SK-N-SH treated with all-trans-retinoic acid at 6 μM for 48 hours (cell line): ENCODE results near the gene PIK3CD.

Experiments
- BACH2 ChIP-seq: fragments of 250-450 bp; sonication (Bioruptor Pico); IDR thresholded peaks from 2 replicates; pipeline ENCODE4 v1.9.0; 2021; ENCODE audit warnings: mild to moderate bottlenecking, borderline replicate concordance
- GLIS3 ChIP-seq: fragments of 250-450 bp; sonication (Bioruptor Pico); IDR thresholded peaks from 2 replicates; pipeline ENCODE4 v1.5.0; 2020; ENCODE audit warnings: mild to moderate bottlenecking, moderate library complexity
- OSR1 ChIP-seq: fragments of 250-450 bp; sonication (Bioruptor Pico); IDR thresholded peaks from 2 replicates; pipeline ENCODE4 v1.8.0; 2022; ENCODE audit warnings: moderate library complexity, mild to moderate bottlenecking, inconsistent platforms
- ZFP3 ChIP-seq: fragments of 250-450 bp; sonication (Bioruptor Pico); IDR thresholded peaks from 2 replicates; pipeline ENCODE4 v1.5.0; 2020; ENCODE audit warnings: mild to moderate bottlenecking, moderate library complexity
- ZNF565 ChIP-seq: fragments of 450-650 bp; formaldehyde crosslinking; conservative IDR thresholded peaks from 2 replicates; pipeline ENCODE4 v1.5.0; 2020; ENCODE audit warnings: low read depth, mild to moderate bottlenecking, moderate library complexity
- TF ChIP-seq, protein P1 (sequence below): fragments of 250-450 bp; sonication (Bioruptor Pico); IDR thresholded peaks from 2 replicates; pipeline ENCODE4 v1.8.0; 2020; ENCODE audit warnings: mild to moderate bottlenecking, moderate library complexity, borderline replicate concordance

DNA sequence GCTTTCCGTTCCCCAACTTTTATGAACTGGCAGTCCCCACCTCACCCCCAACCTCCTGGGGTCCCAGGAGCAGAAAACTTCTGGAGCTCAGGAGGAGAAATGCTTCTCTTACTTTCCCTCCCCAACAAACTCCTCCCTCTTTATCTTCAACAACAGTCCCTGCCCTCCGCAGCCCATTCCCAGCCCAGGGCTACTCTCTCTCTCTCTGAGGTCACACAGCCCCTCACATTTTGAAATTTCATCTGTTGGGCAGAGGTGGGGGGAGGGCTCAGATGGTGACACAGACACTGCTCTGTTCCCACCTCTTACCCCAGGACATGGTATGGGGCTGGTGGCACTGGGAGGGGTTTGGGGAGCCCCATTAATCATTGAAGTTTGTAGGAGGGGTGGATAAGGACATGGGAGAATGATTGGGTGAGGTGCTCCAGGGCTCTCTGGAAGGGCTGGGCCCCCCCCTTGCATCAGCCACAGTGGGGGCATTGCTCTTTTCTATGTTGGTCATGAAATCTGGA, 6.0 kb downstream of the PIK3CD start:
- TF ChIP-seq OSR1 (CRISPR knock-in tag) = no peak
- TF ChIP-seq ZFP3 (CRISPR knock-in tag) = no peak
- no peak for TF ChIP-seq BACH2 (CRISPR knock-in tag)
- TF ChIP-seq ZNF565 (CRISPR knock-in tag) = no peak
- no peak for TF ChIP-seq GLIS3 (CRISPR knock-in tag)
- TF ChIP-seq, protein P1, sequence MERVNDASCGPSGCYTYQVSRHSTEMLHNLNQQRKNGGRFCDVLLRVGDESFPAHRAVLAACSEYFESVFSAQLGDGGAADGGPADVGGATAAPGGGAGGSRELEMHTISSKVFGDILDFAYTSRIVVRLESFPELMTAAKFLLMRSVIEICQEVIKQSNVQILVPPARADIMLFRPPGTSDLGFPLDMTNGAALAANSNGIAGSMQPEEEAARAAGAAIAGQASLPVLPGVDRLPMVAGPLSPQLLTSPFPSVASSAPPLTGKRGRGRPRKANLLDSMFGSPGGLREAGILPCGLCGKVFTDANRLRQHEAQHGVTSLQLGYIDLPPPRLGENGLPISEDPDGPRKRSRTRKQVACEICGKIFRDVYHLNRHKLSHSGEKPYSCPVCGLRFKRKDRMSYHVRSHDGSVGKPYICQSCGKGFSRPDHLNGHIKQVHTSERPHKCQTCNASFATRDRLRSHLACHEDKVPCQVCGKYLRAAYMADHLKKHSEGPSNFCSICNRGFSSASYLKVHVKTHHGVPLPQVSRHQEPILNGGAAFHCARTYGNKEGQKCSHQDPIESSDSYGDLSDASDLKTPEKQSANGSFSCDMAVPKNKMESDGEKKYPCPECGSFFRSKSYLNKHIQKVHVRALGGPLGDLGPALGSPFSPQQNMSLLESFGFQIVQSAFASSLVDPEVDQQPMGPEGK (CRISPR knock-in tag) = no peak
